Renal cortex interstitium (tissue), 15 donors: Measurements from ENCODE around the gene CCDC18. TPM values are rescaled to one million over a fixed set of nuclear protein-coding genes. Genes with fewer than 3 reads are reported as not detected.
"Not testable (repeated sequence)": the region's sequence is repeated elsewhere in the genome, so short reads cannot be mapped to it uniquely, and the experiment has no call there.

ENCODE experiments used
- DNase-seq, 11 donors: peaks; one replicate each; pipeline ENCODE4 v3.0.0-alpha.2; 2013; ENCODE audit warnings: low read depth in 9 of 11, low spot score in 4 of 11; ENCODE audit errors: extremely low read depth in 1 of 11
- long read RNA-seq, 16 experiments: transcript quantifications; one replicate each; lab custom pipeline, GENCODE V29; 2026
- polyA plus RNA-seq, 3 donors: library from polyadenylated mRNA; unstranded; fragments of 120-200 nt; gene quantifications; one replicate each; pipeline ENCODE4 v1.2.1, GENCODE V29; 2013; ENCODE audit not compliant: insufficient read length in 3 of 3

Gene CCDC18
- 10 to 100 TPM; 11.4 to 12.8 (median 11.4) TPM for polyA plus RNA-seq
- long read RNA-seq, donor 1, partial matches to known transcripts = 0 of 8 reads
- long read RNA-seq, donor 1, other reads (novel, unspliced or antisense) = 8 of 8 reads
- long read RNA-seq, donor 2 = 0 reads
- long read RNA-seq, donor 3 = 0 reads
- long read RNA-seq, donor 4, partial matches to known transcripts = 54 of 99 reads
- long read RNA-seq, donor 4, other reads (novel, unspliced or antisense) = 45 of 99 reads
- long read RNA-seq, donor 5 = 0 reads
- long read RNA-seq, donor 6, partial matches to known transcripts = 120 of 131 reads
- long read RNA-seq, donor 6, other reads (novel, unspliced or antisense) = 11 of 131 reads
- long read RNA-seq, donor 7 = 0 reads
- long read RNA-seq, donor 8, partial matches to known transcripts = 99 of 106 reads
- long read RNA-seq, donor 8, other reads (novel, unspliced or antisense) = 7 of 106 reads
- long read RNA-seq, donor 9 = 0 reads
- long read RNA-seq, donor 10, partial matches to known transcripts = 59 of 59 reads
- long read RNA-seq, donor 10, other reads (novel, unspliced or antisense) = 0 of 59 reads
- long read RNA-seq, donor 11 = 0 reads
- long read RNA-seq, donor 12, partial matches to known transcripts = 60 of 60 reads
- long read RNA-seq, donor 12, other reads (novel, unspliced or antisense) = 0 of 60 reads
- long read RNA-seq, donor 13, partial matches to known transcripts = 13 of 18 reads
- long read RNA-seq, donor 13, other reads (novel, unspliced or antisense) = 5 of 18 reads
- long read RNA-seq, donor 14 = 0 reads
- long read RNA-seq, donor 15 = 0 reads
- long read RNA-seq, donor 16, partial matches to known transcripts = 145 of 162 reads
- long read RNA-seq, donor 16, other reads (novel, unspliced or antisense) = 17 of 162 reads

- peak in 1 of 11 donors; percentile 26 for DNase-seq
Measured at GRCh38 chr1:93180723-93181613, at the start of gene CCDC18. CCDC18 (plus strand) TSS chr1:93180724; CDS start chr1:93183362, 2,638 bp downstream.

GRCh38 chr1:93132638-93133037 lies 47.9 kb upstream of the CCDC18 start:
- DNase-seq = no peak

- no peak for DNase-seq
Measured at GRCh38 chr1:93136445-93136844, 44.1 kb upstream of the CCDC18 start.

GRCh38 chr1:93137604-93138292 lies 42.8 kb upstream of the CCDC18 start:
- no peak for DNase-seq

DNA sequence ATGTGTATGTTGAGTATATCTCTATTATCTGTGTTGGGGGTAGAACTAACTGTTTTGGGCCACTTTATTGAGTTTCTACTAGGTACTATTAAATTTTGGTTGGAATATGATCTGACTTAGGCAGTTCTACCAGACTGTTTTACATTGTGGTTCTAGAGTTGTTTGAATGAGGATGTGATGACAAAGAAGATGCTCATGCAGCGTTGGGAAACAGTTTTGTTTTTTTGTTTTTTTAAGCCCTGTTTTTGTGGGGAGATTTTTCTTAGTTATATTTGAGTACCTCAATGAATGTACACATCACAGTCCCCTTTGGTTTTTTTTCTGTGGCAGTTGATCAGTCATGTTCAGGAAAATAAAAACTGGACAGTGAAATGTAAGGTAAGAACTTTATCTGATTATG lies 40.4 kb upstream of the CCDC18 start:
- no peak for DNase-seq

DNA sequence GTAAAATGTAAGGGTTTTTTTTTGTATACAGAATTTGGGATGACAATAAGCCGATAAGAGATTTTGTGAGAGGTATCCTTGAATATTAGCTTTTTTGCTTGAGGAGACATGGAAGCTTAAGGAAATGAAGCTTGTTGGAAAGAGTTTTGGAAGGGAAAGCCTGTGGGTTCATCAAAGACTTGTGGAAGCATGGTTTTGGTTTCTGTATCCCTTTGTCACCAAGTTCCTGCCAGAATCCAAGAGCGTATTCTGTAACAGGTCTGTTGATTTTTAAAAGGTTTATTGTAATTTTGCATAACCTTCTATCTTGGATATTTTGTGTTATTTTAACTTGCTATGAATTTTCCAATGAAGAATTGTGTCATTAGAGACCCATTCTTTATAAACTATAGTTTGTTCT lies 38.4 kb upstream of the CCDC18 start:
- no peak for DNase-seq

GRCh38 chr1:93143136-93143535 lies 37.4 kb upstream of the CCDC18 start:
- no peak for DNase-seq

- no peak for DNase-seq
Measured at GRCh38 chr1:93143769-93144168, 36.8 kb upstream of the CCDC18 start.

GRCh38 chr1:93148001-93148400 lies 32.5 kb upstream of the CCDC18 start:
- no peak for DNase-seq

DNA sequence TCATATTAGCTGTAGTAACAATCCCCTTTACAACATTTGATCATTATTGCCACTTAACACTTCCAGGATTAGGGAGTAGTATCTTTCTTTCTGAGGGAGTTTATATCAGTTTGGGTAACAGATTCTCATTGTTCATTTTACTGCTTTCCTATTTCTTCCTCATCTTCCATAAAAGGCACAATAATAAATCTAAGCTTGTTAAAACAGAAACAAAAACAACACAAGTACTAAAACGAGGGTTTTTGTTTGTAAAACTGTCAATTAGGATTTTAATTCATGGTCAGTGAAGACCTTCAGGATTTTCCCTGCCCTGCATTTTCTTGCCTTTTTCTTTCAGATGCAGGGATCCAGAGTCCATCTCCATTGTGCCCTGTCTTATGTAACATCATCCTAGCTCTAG lies 29.8 kb upstream of the CCDC18 start:
- peak in 1 of 11 donors; percentile 1 for DNase-seq

- DNase-seq = no peak
Measured at GRCh38 chr1:93151474-93151873, 29.1 kb upstream of the CCDC18 start.

GRCh38 chr1:93152835-93153234 lies 27.7 kb upstream of the CCDC18 start:
- DNase-seq = no peak

- DNase-seq = no peak
Measured at GRCh38 chr1:93154898-93155297, 25.6 kb upstream of the CCDC18 start.

GRCh38 chr1:93155335-93155734 lies 25.2 kb upstream of the CCDC18 start:
- no peak for DNase-seq

- DNase-seq = no peak
Measured at GRCh38 chr1:93159337-93159736, 21.2 kb upstream of the CCDC18 start.

- not testable (repeated sequence) for DNase-seq
Measured at GRCh38 chr1:93163314-93163713, 17.2 kb upstream of the CCDC18 start.

DNA sequence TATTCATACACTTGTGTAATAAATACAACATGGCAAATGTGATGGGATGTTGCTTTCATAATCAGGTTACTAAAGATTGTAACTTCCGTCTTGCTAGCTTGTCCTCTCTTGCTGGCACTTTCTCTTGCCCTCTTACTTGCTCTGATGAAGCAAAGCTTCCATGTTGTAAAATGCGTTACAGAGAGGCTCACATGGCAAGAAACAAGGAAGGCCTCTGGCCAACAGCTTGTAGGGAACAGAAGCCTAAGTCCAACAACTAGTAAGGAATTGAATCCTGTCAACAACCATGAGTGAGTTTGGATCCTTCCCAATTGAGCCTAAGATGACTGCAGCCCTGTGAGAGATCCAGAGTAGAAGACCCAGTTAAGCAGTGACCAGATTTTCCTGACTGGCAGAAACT lies 15.7 kb upstream of the CCDC18 start:
- no peak for DNase-seq

- DNase-seq = not testable (repeated sequence)
Measured at GRCh38 chr1:93165895-93166294, 14.6 kb upstream of the CCDC18 start.

- DNase-seq = no peak
Measured at GRCh38 chr1:93167006-93167405, 13.5 kb upstream of the CCDC18 start.
